ENCODE data around the gene FHL3. TPM values are rescaled to one million over a fixed set of nuclear protein-coding genes. Genes with fewer than 3 reads are reported as not detected.
"Not testable (repeated sequence)": the region's sequence is repeated elsewhere in the genome, so short reads cannot be mapped to it uniquely, and the experiment has no call there.

The FHL3 gene
- total RNA-seq, 1 donor: 8.3 TPM

GRCh38 chr1:37994886-37995566 lies 10.3 kb downstream of the FHL3 start:
- H3K4me1 ChIP-seq (ENCODE audit: insufficient read depth, low read length): peaks cover 61% of the 10 kb centered on the region
- H3K4me3 ChIP-seq (ENCODE audit: low read length): peak overlapping the region; percentile 44
- no peaks in the 10 kb centered on the region for H3K27me3 ChIP-seq (ENCODE audit: insufficient read depth, low read length)
- H3K9me3 ChIP-seq (ENCODE audit: low read depth, low read length): no peaks in the 10 kb centered on the region

GRCh38 chr1:37989361-37989930 lies 15.9 kb downstream of the FHL3 start:
- Histone ChIP-seq H3K27me3 (ENCODE audit: insufficient read depth, low read length) (no peaks in the 10 kb centered on the region), H3K9me3 (ENCODE audit: low read depth, low read length) (no peaks in the 10 kb centered on the region), H3K4me3 (ENCODE audit: low read length) (peak overlapping the region; percentile 69), H3K4me1 (ENCODE audit: insufficient read depth, low read length) (peaks cover 21% of the 10 kb centered on the region)

- Histone ChIP-seq H3K9me3 (ENCODE audit: low read depth, low read length) (no peaks in the 10 kb centered on the region), H3K27me3 (ENCODE audit: insufficient read depth, low read length) (no peaks in the 10 kb centered on the region), H3K4me1 (ENCODE audit: insufficient read depth, low read length) (peaks cover 19% of the 10 kb centered on the region), H3K4me3 (ENCODE audit: low read length) (no peak overlapping the region)
Measured at GRCh38 chr1:37987679-37988078, 17.6 kb downstream of the FHL3 start.

GRCh38 chr1:37983546-37983945 lies 21.8 kb downstream of the FHL3 start:
- H3K9me3 ChIP-seq (ENCODE audit: low read depth, low read length): no peaks in the 10 kb centered on the region
- peaks cover 4% of the 10 kb centered on the region for H3K4me1 ChIP-seq (ENCODE audit: insufficient read depth, low read length)
- H3K27me3 ChIP-seq (ENCODE audit: insufficient read depth, low read length): no peaks in the 10 kb centered on the region
- H3K4me3 ChIP-seq (ENCODE audit: low read length): no peak overlapping the region

DNA sequence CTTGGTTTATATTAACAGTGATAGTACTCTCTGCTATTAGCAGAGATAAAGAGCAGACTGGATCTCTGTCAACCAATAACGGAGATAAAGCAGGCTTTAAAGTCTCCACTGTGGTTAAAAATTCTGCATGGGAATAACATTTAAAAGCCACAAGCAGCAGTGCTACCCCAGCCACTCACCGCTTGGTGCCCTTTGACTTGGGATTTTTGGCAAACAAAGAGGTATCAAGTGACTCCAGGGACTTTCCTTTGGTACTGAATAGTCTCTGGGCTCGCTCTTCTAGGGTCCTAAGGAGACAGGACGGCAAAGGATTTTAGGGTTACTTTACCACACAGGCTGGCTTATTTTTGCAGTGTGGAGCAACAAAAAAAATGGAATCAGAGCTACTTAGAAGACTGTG lies 26.8 kb downstream of the FHL3 start:
- Histone ChIP-seq H3K4me1 (ENCODE audit: insufficient read depth, low read length) (no peaks in the 10 kb centered on the region), H3K9me3 (ENCODE audit: low read depth, low read length) (no peaks in the 10 kb centered on the region), H3K4me3 (ENCODE audit: low read length) (no peak overlapping the region), H3K27me3 (ENCODE audit: insufficient read depth, low read length) (no peaks in the 10 kb centered on the region)

DNA sequence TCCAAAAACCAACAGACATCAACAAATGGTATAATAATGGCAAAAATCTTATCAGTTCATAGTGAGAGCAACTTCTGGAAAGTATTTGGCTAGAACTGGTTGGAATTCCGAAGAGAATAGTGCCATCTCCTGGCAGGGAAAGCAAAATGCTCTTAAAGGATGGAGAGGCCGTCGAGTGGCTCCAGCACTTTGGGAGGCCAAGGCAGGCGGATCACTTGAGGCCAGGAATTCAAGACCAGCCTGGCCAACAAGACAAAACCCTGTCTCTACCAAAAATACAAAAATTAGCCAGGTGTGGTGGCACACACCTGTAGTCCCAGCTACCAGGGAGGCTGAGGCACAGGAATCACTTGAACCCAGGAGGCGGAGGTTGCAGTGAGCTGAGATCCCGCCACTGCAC lies 30.2 kb downstream of the FHL3 start:
- not testable (repeated sequence) for H3K4me3 ChIP-seq (ENCODE audit: low read length); H3K4me1 ChIP-seq (ENCODE audit: insufficient read depth, low read length); H3K27me3 ChIP-seq (ENCODE audit: insufficient read depth, low read length); H3K9me3 ChIP-seq (ENCODE audit: low read depth, low read length)

GRCh38 chr1:37974567-37974966 lies 30.7 kb downstream of the FHL3 start:
- Histone ChIP-seq H3K4me3 (ENCODE audit: low read length) (no peak overlapping the region), H3K9me3 (ENCODE audit: low read depth, low read length) (no peaks in the 10 kb centered on the region), H3K4me1 (ENCODE audit: insufficient read depth, low read length) (no peaks in the 10 kb centered on the region), H3K27me3 (ENCODE audit: insufficient read depth, low read length) (no peaks in the 10 kb centered on the region)

DNA sequence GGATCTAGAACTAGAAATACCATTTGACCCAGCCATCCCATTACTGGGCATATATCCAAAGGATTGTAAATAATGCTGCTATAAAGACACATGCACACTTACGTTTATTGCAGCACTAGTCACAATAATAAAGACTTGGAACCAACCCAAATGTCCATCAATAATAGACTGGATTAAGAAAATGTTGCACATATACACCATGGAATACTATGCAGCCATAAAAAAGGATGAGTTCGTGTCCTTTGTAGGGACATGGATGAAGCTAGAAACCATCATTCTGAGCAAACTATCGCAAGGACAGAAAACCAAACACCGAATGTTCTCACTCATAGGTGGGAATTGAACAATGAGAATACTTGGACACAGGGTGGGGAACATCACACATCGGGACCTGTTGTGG lies 31.6 kb downstream of the FHL3 start:
- not testable (repeated sequence) for H3K27me3 ChIP-seq (ENCODE audit: insufficient read depth, low read length); H3K4me1 ChIP-seq (ENCODE audit: insufficient read depth, low read length); H3K4me3 ChIP-seq (ENCODE audit: low read length); H3K9me3 ChIP-seq (ENCODE audit: low read depth, low read length)

GRCh38 chr1:37965301-37965700 lies 40.0 kb downstream of the FHL3 start:
- no peaks in the 10 kb centered on the region for H3K27me3 ChIP-seq (ENCODE audit: insufficient read depth, low read length)
- H3K9me3 ChIP-seq (ENCODE audit: low read depth, low read length): no peaks in the 10 kb centered on the region
- H3K4me1 ChIP-seq (ENCODE audit: insufficient read depth, low read length): no peaks in the 10 kb centered on the region
- no peak overlapping the region for H3K4me3 ChIP-seq (ENCODE audit: low read length)

GRCh38 chr1:37964106-37964505 lies 41.2 kb downstream of the FHL3 start:
- H3K4me3 ChIP-seq (ENCODE audit: low read length); H3K27me3 ChIP-seq (ENCODE audit: insufficient read depth, low read length); H3K4me1 ChIP-seq (ENCODE audit: insufficient read depth, low read length); H3K9me3 ChIP-seq (ENCODE audit: low read depth, low read length): not testable (repeated sequence)

- H3K4me1 ChIP-seq (ENCODE audit: insufficient read depth, low read length): no peaks in the 10 kb centered on the region
- H3K4me3 ChIP-seq (ENCODE audit: low read length): no peak overlapping the region
- no peaks in the 10 kb centered on the region for H3K27me3 ChIP-seq (ENCODE audit: insufficient read depth, low read length)
- H3K9me3 ChIP-seq (ENCODE audit: low read depth, low read length): no peaks in the 10 kb centered on the region
Measured at GRCh38 chr1:37958690-37959089, 46.6 kb downstream of the FHL3 start.

DNA sequence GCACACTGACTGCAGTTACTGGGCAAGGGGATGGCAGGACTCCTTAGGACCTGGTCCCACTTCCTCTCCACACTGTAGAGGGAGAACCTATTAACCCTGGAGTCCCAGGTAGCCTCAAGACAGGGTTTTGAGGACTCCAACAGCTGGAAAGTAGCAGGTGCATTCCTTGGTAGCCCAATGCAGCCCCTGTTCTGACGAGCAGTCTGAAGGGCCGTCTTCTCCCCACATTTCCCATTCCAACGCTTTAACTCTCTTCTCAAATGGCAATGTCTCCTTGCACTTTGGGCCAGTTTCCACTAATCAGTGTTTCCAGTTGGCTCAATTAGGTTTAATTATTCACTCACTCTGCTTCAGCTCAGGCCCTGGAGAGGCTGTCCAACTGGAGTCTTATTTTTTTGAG lies 49.6 kb downstream of the FHL3 start:
- Histone ChIP-seq H3K27me3 (ENCODE audit: insufficient read depth, low read length) (no peaks in the 10 kb centered on the region), H3K4me1 (ENCODE audit: insufficient read depth, low read length) (no peaks in the 10 kb centered on the region), H3K9me3 (ENCODE audit: low read depth, low read length) (no peaks in the 10 kb centered on the region), H3K4me3 (ENCODE audit: low read length) (no peak overlapping the region)

DNA sequence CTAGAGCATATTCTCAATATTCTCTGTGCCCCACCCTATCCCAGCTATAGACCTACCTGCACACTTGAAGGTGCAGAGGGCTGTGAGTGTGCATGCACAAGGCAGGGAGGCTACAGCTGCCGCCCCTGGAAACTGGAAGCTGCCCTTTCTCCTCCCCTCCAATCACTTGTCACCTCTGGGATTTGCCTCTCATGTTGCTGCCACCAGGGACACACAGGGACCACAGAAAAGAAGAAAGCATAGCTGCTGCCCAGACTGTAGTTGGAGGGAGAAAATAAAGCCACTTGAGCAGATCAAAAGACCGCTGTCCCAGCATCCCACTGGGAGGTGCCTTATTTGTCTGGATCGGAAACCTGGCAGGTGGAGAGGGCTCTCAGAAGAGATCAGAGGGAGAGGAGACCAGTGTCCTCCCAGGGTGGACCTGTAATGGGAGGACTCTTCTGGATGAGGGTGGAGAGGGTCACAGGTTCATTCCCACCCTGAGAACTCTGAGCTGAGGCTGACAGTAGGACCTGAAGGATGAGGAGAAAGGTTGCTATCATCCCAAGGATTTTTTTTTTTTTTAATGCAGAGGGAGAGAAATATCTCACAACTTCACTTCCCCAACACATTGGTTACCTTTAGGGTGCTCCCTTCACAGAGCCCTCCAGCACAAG lies 50.9 kb downstream of the FHL3 start:
- H3K27me3 ChIP-seq (ENCODE audit: insufficient read depth, low read length): no peaks in the 10 kb centered on the region
- no peak overlapping the region for H3K4me3 ChIP-seq (ENCODE audit: low read length)
- no peaks in the 10 kb centered on the region for H3K4me1 ChIP-seq (ENCODE audit: insufficient read depth, low read length)
- H3K9me3 ChIP-seq (ENCODE audit: low read depth, low read length): no peaks in the 10 kb centered on the region

DNA sequence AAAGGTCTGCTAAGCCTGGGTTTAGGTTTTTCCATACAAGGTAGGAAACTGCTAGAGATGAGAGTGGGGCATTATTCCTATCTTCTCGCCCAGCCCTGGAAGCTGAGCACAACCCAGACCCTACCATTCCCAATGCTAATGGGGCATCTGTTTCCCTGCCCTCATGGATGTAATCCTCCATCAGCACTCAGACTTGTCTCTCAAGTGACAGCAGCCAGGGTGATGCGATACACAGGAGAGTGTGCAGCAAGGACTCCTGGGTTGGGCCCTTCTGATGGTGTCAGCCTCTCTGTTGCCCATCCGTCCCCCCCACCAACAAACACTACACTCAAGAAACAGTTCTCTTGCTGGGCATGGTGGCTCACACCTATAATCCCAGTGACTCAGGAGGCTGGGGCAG lies 52.6 kb downstream of the FHL3 start:
- Histone ChIP-seq H3K27me3 (ENCODE audit: insufficient read depth, low read length) (no peaks in the 10 kb centered on the region), H3K4me3 (ENCODE audit: low read length) (no peak overlapping the region), H3K9me3 (ENCODE audit: low read depth, low read length) (no peaks in the 10 kb centered on the region), H3K4me1 (ENCODE audit: insufficient read depth, low read length) (peaks cover 1% of the 10 kb centered on the region)

DNA sequence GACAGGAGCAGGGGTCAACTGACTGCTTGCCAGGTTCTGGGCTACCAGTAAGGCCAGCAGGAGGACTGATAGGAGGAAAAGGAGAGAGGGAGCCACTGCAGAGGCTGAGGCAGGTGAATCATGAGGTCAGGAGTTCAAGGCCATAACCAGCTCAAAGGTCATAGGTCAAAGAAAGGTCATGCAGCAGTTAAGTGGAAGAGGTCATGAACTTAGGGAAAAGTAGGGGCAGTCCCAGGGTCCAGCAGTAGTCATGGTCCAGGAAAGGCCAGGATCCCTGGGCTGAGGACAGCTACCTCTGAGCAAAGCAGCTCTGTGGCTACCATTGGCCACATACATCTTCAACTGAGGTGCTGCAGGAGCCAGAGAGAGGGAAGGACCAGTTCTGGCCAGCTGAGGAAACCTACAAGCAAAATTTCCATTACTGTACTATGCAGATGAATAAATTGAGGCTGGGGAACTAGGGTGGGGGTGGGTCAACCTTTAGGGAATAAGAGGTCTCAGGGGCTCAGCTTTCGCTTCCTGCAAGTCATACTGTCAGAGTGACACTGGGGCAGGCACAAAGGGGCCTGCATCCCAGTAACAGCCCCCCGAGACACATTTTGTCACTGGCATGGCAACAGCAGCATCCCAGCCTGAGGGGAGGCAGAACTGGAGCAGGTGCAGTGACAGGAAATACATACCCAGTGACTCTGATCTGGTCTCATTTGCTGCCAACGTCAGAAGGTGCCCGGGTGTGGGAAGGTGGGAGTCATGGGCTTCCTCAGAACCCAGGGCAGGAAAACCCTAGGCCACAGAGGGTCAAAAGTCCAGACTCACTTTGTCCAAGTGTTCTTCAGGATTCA lies 53.3 kb downstream of the FHL3 start:
- H3K4me1 ChIP-seq (ENCODE audit: insufficient read depth, low read length): peaks cover 9% of the 10 kb centered on the region
- H3K9me3 ChIP-seq (ENCODE audit: low read depth, low read length): no peaks in the 10 kb centered on the region
- no peaks in the 10 kb centered on the region for H3K27me3 ChIP-seq (ENCODE audit: insufficient read depth, low read length)
- no peak overlapping the region for H3K4me3 ChIP-seq (ENCODE audit: low read length)
